ENCODE data around the gene FOXC1. TPM values are rescaled to one million over a fixed set of nuclear protein-coding genes. Genes with fewer than 3 reads are reported as not detected.

The FOXC1 gene
- total RNA-seq, 1 experiment from 2014 or later: 5.9 TPM

GRCh38 chr6:1643830-1644445, 34.2 kb downstream of the FOXC1 start:
- no peak for DNase-seq (ENCODE audit: low read depth)

DNA sequence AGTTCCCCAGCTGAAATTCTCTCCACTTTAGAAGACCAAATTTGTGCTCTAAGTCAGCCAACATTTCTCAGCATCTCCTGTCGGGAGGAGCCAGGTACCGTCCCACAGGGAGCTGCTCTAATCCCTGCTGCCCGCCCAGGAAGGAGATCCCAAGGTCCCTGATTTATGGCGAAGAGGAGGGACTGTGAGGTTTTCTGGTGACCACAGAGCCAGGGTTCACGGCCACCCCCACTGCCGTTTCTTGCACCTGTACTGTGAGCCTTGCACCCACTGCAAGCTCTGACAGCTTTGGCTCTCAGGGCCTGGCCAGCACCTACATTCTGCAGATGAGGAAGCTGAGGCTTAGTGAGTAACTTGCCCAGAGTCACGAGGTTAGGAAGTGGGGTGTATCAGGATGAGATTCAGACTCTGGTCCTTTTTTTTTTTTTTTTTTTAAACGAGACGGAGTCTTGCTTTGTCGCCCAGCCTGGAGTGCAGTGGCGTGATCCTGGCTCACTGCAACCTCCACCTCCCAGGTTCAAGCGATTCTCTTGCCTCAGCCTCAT, 34.9 kb downstream of the FOXC1 start:
- DNase-seq (ENCODE audit: low read depth): no peak

DNA sequence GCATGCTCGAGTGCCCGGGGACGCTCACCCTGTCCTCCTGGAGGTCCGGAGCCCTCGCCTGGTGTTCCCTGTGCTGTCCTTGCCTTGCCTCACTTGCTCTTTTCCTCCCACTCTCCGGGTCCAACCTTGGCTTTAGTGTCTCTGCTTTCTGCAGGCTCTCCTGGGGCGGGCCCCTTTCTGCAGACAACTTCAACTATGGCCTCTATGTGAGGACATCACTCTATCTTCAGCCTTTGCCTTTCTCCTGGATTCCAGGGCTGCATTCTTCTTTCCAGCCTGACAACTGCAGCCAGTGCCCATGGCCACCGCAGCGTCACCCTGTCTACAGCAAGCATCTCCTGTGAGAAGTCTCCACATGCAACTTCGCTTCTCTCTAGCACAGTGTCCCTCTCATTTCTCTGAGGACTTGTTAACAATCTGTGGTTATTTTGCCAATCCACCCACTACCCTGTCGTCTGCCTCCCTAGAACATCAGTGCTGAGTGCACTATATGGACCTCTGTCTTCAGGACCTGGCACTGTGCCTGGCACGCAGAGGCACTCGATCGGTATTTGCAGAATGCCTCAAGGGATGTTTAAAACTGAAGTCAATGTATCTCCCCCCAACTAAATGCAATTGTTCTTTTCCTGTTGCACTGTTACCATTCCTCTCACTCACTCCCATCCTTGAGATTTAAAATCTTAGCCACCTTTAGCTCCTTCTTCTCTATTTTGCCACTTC, 35.9 kb downstream of the FOXC1 start:
- DNase-seq (ENCODE audit: low read depth): no peak

- no peak for DNase-seq (ENCODE audit: low read depth)
These were observed 41.6 kb downstream of the FOXC1 start for GRCh38 chr6:1651362-1651761.

GRCh38 chr6:1652842-1653241, 43.1 kb downstream of the FOXC1 start:
- DNase-seq (ENCODE audit: low read depth): no peak

DNA sequence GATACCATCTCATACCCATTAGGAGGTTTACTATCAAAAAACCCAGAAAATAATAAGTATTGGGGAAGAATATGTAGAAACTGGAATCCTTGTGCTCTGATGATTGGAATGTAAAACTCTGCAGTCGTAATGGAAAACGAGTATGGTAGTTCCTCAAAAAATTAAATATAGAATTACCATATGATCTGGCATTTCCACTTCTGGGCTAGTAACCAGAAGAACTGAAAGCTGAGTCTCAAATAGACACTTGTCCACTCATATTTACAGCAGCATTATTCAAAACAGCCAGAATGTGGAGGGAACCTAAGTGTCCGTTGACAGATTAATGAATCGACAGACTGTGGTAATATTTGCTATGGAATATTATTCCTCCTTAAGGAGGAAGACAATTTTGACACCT, 44.3 kb downstream of the FOXC1 start:
- DNase-seq (ENCODE audit: low read depth): no peak

GRCh38 chr6:1657116-1657770, 47.5 kb downstream of the FOXC1 start:
- DNase-seq (ENCODE audit: low read depth): no peak

- DNase-seq (ENCODE audit: low read depth): no peak
These were observed 48.1 kb downstream of the FOXC1 start for GRCh38 chr6:1657771-1658165.

DNA sequence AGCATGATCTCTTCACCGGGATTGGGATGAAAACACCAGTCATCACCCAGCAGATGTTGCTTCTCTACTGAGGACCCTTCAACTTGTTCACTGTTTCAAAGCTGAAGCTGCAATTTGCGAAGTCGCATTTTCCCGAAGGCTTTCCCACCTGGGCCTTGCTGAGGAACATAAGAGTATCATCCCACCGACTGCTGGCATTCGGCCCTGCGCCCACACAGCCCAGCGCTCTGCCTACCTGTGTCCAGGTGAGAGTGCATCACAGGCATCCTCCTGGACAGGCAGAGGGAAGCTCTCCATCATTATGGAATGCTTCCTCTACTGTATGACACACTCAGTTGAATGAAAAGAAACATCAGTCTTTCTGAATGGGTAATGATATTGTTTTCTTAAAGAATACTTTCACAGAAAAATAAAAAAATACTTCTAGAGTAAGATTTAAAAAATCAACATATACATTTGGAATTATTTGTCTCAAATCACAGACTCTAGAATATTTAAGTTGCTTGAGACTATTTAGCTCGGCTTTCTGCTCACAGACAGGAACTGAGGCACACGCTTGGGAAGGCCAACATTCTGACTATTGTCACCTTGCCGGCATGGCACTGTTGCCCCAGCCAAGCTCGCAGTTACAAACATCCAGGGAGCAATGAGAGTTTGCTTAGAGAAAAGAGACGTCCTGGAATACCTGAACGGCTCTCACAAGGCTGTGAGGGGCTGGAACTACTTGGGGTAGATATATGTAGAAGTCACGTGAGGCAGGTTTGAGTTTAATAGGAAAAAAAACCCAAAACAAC, 48.7 kb downstream of the FOXC1 start:
- DNase-seq (ENCODE audit: low read depth): no peak

DNA sequence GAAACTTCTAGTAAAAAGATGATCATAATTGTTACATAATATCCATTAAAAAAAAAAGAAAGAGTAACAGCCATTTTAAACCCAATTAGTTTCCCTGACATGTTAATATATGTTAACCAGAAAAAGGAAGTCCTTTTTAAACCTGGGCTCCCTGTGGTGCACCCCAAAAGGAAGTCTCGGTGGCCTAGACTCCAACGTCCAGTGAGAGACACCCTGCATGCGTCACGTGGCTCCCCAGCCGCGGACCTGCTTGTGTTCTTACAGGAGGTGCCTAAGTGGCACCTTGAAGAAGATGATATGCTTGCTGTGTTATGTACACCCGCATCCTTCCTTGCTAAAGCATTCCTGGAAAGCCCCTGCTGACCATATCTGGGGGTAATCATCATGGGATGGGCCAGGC, 50.1 kb downstream of the FOXC1 start:
- DNase-seq (ENCODE audit: low read depth): no peak

DNA sequence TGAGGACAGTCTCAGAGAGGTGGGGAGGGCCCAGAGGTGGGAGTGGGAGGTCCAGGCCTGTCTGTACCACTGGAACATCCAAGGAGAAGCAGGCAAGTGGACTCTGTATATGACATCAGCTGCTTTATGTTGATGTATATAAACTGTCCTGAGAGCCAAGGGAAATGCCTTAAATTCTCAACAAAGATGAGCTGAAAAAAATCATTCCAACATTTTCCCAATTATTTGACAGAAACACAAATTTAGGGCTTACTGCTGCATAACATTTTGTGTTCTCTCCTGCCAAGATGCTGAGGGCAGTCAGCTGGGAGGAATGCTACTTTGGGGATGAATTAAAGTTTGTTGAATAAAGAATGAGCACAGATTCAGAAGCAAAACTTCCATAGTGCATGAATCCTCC, 52.8 kb downstream of the FOXC1 start:
- DNase-seq (ENCODE audit: low read depth): no peak

Other genes with a start within 250 kb of the FOXC1 start
- 1.6 and 2.7 TPM in 2 replicates for gene FOXF2, start 220.3 kb upstream of the FOXC1 start, total RNA-seq (2014; rRNA removed; shearing (Covaris generic))